Gastrocnemius medialis (tissue), 4 donors: ENCODE measurements around the gene C20orf141. TPM values are rescaled to one million over a fixed set of nuclear protein-coding genes. Genes with fewer than 3 reads are reported as not detected.

Experiments used
- ATAC-seq, 2 donors: fragments of 150-250 bp; one replicate each; pipeline ENCODE4 v1.9.1; 2016
- DNase-seq, 2 donors: peaks; one replicate each; pipeline ENCODE4 v3.0.0-alpha.2; 2019
- H3K27ac ChIP-seq, 4 donors: fragments of 200-600 bp; sonication (generic); 1 replicate in 1 of 4; 2 replicates in 3 of 4; pipeline ENCODE4 v1.5.1; 2016 to 2018; ENCODE audit warnings: mild to moderate bottlenecking in 2 of 4, moderate library complexity in 1 of 4
- H3K27me3 ChIP-seq, 3 donors: fragments of 200-600 bp; sonication (generic) in 2 of 3; 1 replicate in 1 of 3; 2 replicates in 2 of 3; pipeline versions ENCODE4 v1.5.1 to v1.6.0; 2016 to 2019; ENCODE audit warnings: mild to moderate bottlenecking in 1 of 3, moderate library complexity in 1 of 3
- H3K36me3 ChIP-seq, 2 donors: fragments of 200-600 bp; sonication (generic) in 1 of 2; one replicate each; pipeline ENCODE4 v1.5.1; 2017 to 2018
- H3K4me1 ChIP-seq, 2 donors: fragments of 200-600 bp; sonication (generic) in 1 of 2; one replicate each; pipeline ENCODE4 v1.5.1; 2016 to 2017; ENCODE audit warnings: mild to moderate bottlenecking in 2 of 2
- H3K4me3 ChIP-seq, 4 donors: fragments of 200-600 bp; sonication (generic) in 3 of 4; 1 replicate in 1 of 4; 2 replicates in 3 of 4; pipeline ENCODE4 v1.5.1; 2016 to 2019; ENCODE audit warnings: mild to moderate bottlenecking in 2 of 4
- H3K9me3 ChIP-seq, 3 donors: fragments of 200-600 bp; sonication (generic) in 2 of 3; 1 replicate in 1 of 3; 2 replicates in 2 of 3; pipeline ENCODE4 v1.5.1; 2016 to 2019
- POLR2A ChIP-seq, 2 donors: fragments of 450-650 bp; IDR thresholded peaks; one replicate each; pipeline ENCODE4 v1.6.1; 2017; ENCODE audit warnings: antibody characterized with exemption in 2 of 2, mild to moderate bottlenecking in 2 of 2, moderate library complexity in 2 of 2
- in situ Hi-C, 4 donors: fragments of 200-750 bp; cut with MboI; loops; one replicate each; pipeline versions ENCODE4 v1.15.0 to v1.8.0; 2017; ENCODE audit warnings: low sequenced_read_pairs in 4 of 4
- intact Hi-C: fragments of 100-400 bp; cut with DNase I; formaldehyde crosslinking; loops from one replicate; pipeline ENCODE4 v1.15.1; 2023; ENCODE audit warnings: low total_unique reads
- total RNA-seq, 4 donors: library from RNA; depleted of rRNA; stranded (reverse); fragments of >200 nt; gene quantifications; one replicate each; pipeline versions ENCODE4 v1.1.0 to v1.2.3, GENCODE V29; 2016
- TF ChIP-seq, protein P1 (sequence below), 5 experiments: fragments of 450-650 bp in 3 of 5; fragments of 200-600 bp in 2 of 5; sonication (generic) in 2 of 5; IDR thresholded peaks in 4 of 5; conservative IDR thresholded peaks in 1 of 5; 1 replicate in 4 of 5; 2 replicates in 1 of 5; pipeline ENCODE4 v1.5.1; 2016 to 2019; ENCODE audit warnings: antibody characterized with exemption in 5 of 5, mild to moderate bottlenecking in 3 of 5, moderate library complexity in 3 of 5

Gene C20orf141
- total RNA-seq, 4 donors from 2014 or later = not detected

DNA sequence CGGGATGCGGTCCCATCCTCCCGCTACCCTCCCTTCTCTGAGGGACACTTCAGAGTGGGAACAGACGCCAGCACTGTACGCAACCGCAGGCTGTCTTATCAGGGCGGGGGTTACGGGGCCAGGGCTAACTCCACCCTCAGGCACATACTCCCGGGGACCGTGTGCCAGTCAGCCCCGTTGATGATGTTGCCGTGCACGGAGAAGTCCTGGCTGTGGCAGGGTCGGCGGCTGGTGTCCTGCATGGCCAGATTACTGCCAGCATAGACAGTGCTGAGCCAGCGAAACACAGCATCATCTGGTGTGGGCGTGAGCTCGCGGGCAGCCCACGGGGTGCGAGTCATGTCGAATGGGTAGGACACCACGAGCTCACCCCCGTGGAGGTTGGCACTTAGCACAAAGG lies 19.3 kb upstream of the C20orf141 start:
- DNase-seq = no peak
- H3K36me3 ChIP-seq = no peaks in the 10 kb centered on the region
- TF ChIP-seq, protein P1, sequence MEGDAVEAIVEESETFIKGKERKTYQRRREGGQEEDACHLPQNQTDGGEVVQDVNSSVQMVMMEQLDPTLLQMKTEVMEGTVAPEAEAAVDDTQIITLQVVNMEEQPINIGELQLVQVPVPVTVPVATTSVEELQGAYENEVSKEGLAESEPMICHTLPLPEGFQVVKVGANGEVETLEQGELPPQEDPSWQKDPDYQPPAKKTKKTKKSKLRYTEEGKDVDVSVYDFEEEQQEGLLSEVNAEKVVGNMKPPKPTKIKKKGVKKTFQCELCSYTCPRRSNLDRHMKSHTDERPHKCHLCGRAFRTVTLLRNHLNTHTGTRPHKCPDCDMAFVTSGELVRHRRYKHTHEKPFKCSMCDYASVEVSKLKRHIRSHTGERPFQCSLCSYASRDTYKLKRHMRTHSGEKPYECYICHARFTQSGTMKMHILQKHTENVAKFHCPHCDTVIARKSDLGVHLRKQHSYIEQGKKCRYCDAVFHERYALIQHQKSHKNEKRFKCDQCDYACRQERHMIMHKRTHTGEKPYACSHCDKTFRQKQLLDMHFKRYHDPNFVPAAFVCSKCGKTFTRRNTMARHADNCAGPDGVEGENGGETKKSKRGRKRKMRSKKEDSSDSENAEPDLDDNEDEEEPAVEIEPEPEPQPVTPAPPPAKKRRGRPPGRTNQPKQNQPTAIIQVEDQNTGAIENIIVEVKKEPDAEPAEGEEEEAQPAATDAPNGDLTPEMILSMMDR (IDR thresholded peaks at IDR 0.05 in 4 of 5, conservative IDR thresholded peaks at IDR 0.05 in 1 of 5) = no peak
- no peak for TF ChIP-seq POLR2A (IDR thresholded peaks at IDR 0.05)
- H3K27me3 ChIP-seq = peaks cover 27 to 37% (median 28%) of the 10 kb centered on the region in 3 donors
- no peaks in the 10 kb centered on the region for H3K9me3 ChIP-seq
- no peak overlapping the region for H3K27ac ChIP-seq
- no peak for ATAC-seq
- no peak overlapping the region for H3K4me3 ChIP-seq
- in situ Hi-C loops (no loop called here), intact Hi-C loops (no loop called here)
- peaks cover 0 to 6% of the 10 kb centered on the region in 2 donors for H3K4me1 ChIP-seq

DNA sequence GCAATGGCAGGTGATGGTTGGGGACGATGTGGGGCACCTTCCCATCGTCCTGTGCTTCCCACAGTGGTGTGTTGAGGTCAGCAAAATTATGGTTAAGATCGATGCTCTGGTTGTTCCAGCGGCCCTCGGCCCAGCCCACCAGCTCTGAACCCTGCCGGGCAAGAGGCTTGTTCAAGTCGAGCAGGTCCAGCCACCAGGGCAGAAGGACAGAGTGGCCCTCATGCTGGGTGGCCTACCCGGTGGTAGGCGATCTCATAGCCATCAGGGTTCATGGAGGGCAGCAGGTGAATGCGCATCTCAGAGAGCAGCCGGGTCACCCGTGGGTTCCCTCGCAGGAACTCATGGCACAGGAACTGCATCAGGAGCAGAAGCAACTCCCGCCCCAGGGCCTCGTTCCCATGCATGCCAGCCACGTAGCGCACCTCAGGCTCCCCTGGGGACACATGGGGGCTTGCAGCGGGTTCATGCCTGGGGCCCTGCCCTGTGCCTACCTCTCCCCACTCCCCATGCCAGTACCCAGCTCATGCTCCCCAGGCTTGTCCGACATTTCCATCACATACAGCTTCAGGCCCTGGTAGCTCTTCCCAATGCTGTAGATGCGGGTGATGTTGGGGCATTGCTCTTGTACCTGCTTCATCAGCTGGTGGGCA lies 18.7 kb upstream of the C20orf141 start:
- no peak for DNase-seq
- Histone ChIP-seq H3K4me3 (no peak overlapping the region), H3K9me3 (peaks cover 0 to 4% (median 0%) of the 10 kb centered on the region in 3 donors), H3K36me3 (no peaks in the 10 kb centered on the region), H3K27ac (no peak overlapping the region), H3K4me1 (peaks cover 0 to 6% of the 10 kb centered on the region in 2 donors), H3K27me3 (peaks cover 34 to 43% (median 34%) of the 10 kb centered on the region in 3 donors)
- TF ChIP-seq, protein P1 (IDR thresholded peaks at IDR 0.05 in 4 of 5, conservative IDR thresholded peaks at IDR 0.05 in 1 of 5) = no peak
- no peak for TF ChIP-seq POLR2A (IDR thresholded peaks at IDR 0.05)
- intact Hi-C loops = no loop called here
- in situ Hi-C loops = no loop called here
- no peak for ATAC-seq

DNA sequence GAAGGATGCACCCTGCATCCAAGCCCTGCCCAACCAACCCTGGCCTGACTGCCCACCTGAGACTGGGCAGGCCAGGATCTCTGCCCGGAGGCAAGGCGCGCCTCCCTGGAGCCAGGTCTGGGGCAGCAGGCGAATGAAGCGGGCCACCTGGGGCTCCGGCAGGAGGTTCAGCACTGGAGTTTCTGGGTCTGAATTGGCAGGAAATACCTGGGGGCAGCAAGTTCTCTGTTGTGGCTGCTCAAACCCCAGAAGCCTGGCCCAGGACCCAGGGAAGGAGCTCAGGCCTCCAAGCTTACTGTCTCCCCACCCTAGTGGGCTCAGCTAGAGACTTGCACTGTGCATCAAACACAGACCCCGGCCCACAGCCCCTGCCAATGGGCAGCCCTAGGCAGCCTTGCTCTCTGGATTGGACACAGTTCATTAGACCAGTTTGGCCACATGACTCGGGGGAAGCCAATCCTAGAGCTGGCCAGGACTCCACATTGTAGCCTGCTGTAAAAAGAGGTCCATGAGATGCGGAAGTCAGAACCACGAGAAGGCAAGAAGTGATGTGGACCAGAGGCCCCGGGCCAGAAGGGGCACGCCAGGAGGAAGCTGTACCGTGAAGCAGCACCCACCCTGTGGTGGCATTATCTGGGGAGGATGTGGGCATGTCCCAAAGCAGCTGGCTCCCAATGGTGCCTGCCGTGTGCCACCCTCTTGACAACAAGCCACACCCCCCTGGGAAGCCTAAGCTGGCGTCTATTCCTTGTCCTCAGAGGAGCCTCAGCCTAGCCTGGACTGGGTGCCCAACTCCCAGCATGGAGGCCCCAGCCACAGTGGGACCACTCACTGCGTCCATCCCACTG lies 17.4 kb upstream of the C20orf141 start:
- in situ Hi-C loops (no loop called here), intact Hi-C loops (no loop called here)
- H3K36me3 ChIP-seq = no peaks in the 10 kb centered on the region
- no peak for DNase-seq
- H3K27me3 ChIP-seq = peaks cover 40 to 56% (median 46%) of the 10 kb centered on the region in 3 donors
- TF ChIP-seq, protein P1 (IDR thresholded peaks at IDR 0.05 in 4 of 5, conservative IDR thresholded peaks at IDR 0.05 in 1 of 5) = no peak
- TF ChIP-seq POLR2A (IDR thresholded peaks at IDR 0.05) = no peak
- H3K9me3 ChIP-seq = peaks cover 0 to 7% (median 0%) of the 10 kb centered on the region in 3 donors
- no peak overlapping the region for H3K4me3 ChIP-seq
- no peak for ATAC-seq
- H3K4me1 ChIP-seq = peaks cover 0 to 6% of the 10 kb centered on the region in 2 donors
- H3K27ac ChIP-seq = no peak overlapping the region

DNA sequence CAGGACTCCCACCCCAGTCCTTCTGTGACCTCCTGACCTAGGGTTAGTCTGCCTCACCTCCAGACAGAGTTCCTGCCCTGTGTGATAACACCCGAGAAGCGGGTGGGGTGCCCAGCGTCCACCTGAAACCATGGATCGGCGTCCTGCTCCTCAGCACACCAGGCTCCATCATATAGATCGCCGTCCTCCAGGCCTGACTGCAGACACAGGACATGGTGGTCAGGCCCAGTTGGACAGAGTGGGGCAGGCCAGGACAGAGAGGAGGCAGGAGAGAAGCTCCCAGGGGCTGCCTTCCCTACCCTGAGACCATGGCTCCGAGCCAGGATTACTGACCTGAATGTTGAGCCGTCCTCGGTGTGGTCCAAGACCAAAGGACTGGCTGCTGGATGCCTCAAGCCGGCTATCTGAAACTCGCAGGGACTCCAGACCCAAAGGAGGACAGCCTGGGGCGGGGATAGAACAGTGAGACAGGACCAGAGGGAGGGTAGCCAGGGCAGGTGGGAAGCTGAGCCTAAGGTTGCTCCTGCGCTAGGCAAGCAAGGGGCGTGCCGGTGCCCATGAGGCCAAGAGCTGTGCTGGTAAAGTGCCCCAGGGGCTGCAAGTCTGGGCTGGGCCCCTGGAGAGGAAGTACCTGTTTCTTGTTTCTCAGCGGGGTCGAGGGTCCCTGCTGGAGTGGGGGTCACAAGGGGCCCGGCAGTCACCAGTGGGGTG lies 16.5 kb upstream of the C20orf141 start:
- DNase-seq (no peak), ATAC-seq (no peak)
- H3K27me3 ChIP-seq = peaks cover 40 to 57% (median 48%) of the 10 kb centered on the region in 3 donors
- intact Hi-C loops = no loop called here
- no peak overlapping the region for H3K27ac ChIP-seq
- no peak for TF ChIP-seq POLR2A (IDR thresholded peaks at IDR 0.05)
- TF ChIP-seq, protein P1 (IDR thresholded peaks at IDR 0.05 in 4 of 5, conservative IDR thresholded peaks at IDR 0.05 in 1 of 5) = no peak
- no peaks in the 10 kb centered on the region for H3K36me3 ChIP-seq
- H3K4me1 ChIP-seq = peaks cover 0 to 6% of the 10 kb centered on the region in 2 donors
- H3K4me3 ChIP-seq = no peak overlapping the region
- in situ Hi-C loops = no loop called here
- peaks cover 0 to 7% (median 0%) of the 10 kb centered on the region in 3 donors for H3K9me3 ChIP-seq
